Activated CD8-positive, alpha-beta memory T cell treated with anti-CD3 and anti-CD28 coated beads, Interleukin-2, amount 50 U/mL, for 1 hour (primary cell): Measurements from ENCODE around the gene MYO5B.

Experiments used
- DNase-seq: peaks from one replicate; pipeline ENCODE4 v3.0.0-alpha.2; 2020; ENCODE audit errors: extremely low read depth

MYO5B gene

DNA sequence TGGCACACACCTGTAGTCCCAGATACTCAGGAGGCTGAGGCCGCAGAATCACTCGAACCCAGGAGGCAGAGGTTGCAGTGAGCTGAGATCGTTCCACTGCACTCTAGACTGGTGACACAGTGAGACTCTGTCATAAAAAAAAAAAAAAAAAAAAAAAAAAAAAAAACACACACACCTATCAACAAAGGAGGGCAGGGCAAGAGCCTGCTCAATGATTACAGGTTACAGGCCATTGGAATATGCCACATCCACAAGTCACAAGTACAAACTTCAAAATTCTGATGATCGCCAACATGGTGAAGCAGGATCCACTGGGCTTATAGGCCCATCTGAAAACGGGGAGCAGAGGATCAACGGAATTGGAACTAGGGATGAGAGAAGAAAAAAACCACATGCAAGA, 6.3 kb downstream of the MYO5B start:
- DNase-seq, result no peak

DNA sequence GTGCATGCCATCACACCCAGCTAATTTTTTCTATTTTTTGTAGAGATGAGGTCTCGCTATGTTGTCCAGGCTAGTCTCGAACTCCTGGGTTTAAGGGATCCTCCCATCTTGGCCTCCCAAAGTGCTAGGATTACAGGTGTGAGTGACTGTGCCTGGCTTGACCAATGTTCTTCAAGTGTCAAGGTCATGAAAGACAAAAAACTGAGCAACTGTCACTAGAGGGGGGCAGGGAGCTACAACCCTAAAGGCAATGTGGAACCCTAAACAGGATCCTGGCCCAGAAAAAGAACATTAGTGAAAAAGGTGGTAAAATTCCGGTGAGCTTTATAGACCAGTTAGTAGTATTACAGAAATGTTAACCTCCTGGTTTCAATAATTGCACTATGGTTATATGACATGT, 7.3 kb downstream of the MYO5B start:
- no peak for DNase-seq

DNA sequence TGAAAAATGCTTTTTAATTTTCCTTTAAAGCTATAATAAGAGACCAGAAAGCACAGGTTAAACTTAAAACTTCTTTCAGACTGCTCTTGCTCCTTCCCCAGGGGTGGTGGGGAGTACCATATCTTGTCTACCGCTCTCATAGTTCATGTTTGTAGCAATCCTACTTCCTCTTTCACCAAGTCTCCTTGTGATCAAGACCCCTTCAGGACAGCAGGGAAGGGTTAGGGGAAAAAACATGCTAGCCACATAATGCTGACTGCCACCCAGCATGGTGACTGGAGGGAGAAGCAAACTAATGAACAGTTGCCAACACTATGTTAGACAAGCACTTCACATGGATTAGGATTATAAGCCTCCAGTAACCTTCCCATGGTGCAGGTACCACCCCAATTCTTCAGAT, 8.6 kb downstream of the MYO5B start:
- no peak for DNase-seq

DNA sequence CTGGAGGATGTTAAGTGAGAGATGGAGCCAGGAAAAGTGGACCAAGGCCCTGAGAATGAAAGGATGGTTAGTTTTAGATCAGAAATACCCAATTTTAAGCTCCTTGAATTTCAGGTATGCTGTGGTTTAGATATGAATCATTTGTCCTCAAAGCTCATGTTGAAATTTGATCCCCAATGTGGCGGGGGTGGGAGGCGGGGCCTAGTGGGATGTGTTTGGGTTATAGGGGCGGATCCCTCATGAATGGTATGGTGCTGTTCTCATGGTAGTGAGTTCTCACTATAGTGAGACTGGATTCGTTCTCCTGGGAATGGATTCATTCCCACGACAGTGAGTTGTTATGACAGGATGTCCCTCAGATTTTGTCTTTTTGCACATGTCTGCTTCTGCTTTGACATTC, 11.4 kb downstream of the MYO5B start:
- no peak for DNase-seq

DNA sequence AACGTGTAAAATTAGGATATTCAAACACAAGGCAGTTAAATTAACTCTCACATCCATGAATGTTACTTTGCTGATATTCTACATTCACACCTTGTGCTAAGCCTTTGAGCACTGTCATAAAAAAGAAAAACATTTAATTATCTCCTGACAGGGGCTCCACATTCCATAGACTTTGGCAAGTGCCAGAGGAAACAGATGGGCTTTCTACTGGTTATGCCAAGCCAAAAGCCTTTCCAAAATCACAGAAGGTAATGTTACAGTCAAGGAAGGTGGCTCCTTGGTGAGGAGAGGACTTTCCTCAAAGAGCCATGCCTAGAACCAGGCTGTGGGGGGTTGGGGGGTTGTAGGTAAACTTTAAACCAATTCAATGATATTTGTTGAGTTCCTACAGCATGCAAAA, 12.4 kb downstream of the MYO5B start:
- DNase-seq, result no peak

DNA sequence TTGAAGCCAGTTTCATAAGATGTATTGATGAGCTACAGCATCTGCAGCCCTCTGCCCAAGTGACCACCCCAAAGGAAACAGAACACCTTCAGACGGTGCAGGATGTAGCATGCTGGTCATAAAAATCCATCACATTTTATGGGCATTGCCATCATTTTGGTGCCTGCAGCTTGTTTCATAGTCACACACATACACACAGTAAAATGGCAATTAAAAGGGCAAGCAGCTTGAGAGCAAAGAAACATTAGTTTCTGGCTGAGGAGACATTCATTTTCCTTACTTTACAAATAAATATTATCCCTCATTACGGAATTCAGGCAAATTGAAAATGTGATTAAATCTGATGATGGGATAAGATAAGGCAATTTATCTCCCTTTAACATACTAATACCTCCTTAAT, 13.4 kb downstream of the MYO5B start:
- DNase-seq, result no peak

DNA sequence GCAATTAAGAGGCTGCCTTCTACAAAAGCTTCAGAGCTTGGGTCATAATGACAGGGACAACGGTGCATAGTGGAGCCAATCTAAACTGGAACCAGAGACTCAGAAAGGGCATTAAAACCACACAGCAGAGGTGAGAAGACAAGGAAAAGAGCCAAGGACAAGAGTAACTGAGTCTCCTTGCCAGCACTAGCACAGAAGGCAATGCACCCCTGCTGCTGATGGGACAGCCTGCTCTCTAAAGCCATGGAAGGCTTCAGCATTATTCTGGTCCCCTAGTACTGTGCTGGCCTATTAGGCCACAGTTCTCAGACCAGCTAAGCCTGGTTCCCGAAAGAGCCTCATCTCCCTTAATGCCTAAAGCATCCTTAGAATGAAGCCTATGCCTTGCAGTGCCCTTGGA, 15.5 kb downstream of the MYO5B start:
- DNase-seq, result no peak

DNA sequence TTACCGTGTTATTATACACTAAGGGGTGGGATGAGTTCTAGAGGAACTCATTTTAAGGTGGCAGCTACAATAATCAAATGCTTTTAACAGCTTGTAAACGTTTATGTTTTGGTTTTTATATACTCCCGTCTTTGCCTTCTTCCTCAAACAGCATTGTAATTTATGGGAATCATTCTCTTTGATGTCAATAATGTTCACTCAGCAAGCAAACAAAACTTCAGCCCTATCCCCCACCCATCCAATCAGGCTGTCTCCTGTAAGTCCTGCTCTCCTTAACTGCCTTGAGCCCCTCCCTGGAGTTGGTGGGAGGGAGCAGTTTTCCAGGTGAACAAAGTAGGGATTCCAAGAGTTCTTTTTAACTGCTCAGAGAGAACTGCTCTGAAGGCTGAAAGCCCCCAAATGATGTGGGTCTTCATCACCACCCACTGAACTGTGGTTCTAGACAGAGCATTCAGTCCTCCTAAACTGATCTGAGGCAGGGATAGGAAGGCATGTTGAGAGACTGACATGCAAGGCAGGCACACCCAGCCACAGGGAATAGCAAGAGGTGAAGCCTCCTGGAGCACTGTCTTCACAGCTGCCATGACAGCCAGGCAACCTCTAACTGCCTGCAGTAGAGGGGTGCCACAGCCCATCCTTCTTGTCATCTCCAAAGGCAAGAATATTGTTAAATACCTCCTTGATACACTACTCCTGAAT, 17.5 kb downstream of the MYO5B start:
- no peak for DNase-seq

DNA sequence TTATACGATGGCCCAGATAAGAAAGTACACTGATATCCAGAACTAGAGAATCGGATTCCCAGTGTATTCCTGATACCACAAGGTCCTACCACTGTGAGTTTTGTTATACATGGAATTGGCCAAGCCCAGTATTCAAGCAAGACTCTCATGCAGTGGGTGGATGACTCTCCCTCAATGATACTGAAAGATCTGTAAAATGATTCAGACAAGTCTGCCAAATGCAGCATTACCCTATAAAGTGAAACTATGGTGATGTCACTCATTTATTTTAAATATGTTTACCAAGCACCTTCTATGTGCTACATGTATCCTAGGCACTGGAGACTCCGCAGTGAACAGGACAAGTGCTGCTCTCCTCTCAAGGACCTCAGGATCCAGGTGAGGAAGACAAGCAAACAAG, 22.6 kb downstream of the MYO5B start:
- no peak for DNase-seq

DNA sequence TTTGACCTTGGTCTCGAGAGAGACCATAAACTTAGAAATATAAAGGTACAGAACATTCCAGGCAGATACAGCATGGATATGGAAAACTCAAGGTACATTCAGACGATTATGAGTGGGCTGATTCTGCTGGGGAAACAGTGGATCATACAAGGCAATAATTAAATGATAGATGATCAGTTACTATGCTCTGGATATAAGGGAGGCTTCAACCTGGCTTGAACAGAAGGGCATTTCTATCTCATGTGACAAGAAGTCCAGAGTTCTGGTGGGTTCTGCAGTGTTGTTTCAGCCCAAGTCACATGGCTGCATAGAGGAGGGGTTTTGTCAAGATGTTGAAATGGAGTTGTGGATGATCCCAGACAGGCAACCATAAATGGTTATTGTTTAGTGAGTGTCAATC, 23.5 kb downstream of the MYO5B start:
- no peak for DNase-seq

DNA sequence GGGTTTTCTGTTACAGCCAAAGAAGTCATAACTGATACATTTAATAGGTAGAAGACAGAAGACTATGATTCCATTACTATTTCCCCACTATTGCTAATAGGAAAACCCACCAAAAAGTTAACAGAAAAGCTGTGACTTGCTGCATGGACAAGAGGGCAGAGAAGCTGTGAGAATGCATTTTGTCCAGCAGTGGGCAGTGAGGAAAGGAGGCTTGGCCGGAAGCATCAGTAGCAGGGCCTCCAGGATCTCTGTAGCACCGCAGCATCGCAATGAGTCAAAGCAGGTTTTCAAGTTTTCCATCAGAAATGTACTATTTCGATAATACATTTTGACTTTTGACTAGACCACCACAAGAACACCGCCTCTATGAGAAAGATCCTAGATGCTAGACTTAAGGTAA, 24.9 kb downstream of the MYO5B start:
- DNase-seq, result no peak

DNA sequence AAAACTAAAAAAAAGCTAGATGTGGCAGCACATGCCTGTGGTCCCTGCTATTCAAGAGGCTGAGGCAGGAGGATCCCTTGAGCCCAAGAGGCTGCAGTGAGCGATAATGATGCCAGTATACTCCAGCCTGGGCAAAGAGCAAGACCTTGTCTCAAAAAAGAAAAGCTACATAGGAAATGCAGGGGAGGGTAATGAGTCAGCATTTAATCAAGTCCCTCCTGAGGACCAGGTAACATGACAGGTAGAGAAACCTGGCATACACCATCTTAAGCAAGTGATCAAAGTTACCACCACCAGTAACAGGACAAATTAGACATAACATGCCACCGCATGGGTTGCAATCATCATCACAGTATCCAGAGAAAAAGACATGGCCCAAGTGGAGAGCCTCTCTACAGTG, 25.8 kb downstream of the MYO5B start:
- no peak for DNase-seq

DNA sequence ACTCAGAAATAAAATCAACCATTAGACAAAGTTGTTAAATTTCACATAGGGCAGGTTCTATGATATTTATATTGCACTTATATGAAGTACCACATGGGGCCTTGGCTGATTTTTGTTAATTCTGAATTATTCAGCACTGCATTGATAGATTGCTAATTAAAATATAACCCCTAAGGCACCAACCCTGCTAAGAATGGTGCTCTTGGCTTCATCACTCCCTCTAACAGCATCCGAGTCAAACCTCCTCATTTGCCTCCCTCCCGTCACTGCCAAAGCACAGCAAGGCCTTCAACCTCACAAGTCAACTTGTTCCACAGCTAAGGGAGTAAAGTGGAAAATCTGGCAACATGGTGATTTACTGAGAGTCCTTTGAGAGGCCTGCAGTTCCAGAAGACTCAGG, 27.0 kb downstream of the MYO5B start:
- DNase-seq, result no peak

DNA sequence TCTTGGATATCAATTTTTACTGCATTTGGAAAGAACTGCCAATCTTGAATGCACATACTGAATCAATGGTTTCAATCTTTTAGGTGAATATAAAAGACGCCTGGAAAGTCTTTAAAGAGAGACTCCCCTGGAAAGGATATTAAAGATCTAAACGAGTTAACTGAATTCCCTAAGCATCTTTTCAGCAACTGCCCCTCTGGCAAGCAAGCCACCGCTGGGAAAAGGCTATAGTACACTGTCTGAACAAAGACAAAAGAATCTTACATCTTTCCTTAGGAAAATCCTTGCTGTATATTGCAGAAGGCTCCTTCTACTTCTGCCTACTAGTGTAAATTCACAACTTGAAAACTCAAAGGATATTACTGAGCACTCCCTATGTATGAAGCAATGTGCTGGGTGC, 28.0 kb downstream of the MYO5B start:
- DNase-seq, result no peak

DNA sequence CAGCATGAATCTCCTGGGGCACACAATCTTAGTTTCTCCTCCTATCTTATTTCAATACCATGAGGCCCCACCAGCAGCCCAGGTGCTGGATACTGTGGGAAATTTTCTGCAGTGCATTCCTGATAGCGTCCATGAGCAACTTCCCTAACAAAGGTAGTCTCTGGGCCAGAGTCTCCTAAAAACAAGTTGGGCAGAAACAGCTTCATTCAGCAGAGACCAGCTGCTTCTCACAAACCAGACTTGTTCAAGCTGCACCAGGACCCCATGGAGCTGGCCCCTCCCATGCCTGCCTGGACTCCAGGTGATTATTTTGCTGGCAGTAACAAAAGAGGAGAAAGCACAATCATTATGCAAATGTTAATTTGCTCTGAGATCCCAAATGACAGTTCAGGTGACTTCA, 31.4 kb downstream of the MYO5B start:
- no peak for DNase-seq

DNA sequence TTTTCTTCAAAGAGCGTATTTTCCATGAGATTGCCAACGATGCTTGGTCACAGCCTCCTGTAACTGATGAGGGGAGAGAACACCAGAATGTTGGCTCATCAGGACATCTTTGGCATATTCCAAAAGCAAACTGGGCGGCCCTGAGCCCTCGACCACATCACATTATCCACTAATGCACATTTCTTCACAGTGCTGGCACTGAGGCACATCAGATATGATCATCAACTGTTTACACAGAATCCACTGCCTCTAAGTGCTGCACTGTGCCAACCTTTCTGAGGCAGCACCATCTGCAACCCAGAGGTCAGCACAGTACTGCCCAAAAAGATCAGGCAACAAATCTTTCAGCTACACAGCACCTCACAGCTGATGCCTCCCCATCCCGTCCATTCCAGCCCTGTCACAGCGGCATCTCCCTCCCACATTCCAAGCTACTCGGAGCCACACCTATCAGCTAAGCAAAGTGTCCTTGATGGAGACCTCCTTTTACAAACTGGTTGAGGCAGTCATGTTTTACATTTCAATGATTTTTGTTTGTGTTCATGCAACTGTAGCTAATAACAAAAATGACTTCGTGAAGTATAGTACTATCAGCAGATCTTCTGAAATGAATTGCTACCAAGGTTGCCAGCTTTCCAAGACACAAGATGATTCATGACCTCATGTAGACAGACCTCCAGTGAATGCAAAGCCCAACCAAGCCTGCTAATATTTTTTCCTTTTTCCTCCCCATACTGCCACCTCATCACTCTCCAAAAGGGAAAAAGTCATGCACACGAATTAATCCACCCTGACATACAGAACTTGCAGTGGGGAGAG, 32.3 kb downstream of the MYO5B start:
- no peak for DNase-seq

DNA sequence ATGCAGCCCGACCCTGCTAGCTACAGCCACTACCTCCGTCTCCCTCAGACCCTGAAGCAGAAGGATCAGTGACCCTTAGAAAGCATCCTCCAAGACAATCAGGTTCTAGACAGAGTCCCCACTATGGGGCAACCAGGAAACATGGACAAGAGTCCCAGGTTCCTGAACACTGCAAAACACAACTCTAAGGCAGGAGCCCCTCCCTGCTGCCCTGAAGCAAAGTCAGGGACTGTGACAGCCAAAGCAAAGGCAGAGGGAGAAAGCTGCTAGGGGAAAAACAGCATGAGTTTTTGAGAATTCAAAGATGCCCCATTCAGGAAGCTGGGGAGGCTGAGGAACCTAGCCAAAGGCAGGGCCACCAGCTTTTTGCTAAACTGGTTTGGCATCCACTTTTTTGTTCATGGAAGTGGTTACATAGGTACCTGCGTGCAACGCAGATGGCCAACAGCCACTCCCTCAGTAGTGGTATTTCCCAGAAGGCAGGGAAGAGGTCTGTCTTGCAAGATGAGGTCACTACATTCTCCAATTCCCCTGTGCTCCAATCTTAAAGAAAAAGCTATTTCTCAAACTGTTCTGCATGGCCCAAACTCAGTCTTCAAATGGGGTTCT, 33.2 kb downstream of the MYO5B start:
- DNase-seq, result no peak

DNA sequence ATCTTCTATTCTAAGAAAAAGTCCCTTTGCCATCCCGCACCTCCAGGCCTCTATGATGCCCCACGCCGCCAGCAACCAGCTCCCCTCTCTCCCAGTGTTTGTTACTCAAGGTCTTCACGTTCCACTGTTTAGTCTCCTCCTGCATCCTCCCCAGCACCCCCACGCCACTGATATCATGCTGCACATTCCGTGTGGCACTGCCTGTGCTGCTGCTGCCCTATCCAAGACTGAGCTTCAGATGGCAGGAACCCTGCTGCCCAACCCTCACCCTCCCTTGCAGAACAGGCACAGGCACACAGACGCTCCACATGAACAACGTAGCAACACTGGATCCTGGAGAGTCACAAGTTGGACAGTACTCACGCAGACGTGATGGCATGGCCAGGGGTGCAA, 35.3 kb downstream of the MYO5B start:
- no peak for DNase-seq

DNA sequence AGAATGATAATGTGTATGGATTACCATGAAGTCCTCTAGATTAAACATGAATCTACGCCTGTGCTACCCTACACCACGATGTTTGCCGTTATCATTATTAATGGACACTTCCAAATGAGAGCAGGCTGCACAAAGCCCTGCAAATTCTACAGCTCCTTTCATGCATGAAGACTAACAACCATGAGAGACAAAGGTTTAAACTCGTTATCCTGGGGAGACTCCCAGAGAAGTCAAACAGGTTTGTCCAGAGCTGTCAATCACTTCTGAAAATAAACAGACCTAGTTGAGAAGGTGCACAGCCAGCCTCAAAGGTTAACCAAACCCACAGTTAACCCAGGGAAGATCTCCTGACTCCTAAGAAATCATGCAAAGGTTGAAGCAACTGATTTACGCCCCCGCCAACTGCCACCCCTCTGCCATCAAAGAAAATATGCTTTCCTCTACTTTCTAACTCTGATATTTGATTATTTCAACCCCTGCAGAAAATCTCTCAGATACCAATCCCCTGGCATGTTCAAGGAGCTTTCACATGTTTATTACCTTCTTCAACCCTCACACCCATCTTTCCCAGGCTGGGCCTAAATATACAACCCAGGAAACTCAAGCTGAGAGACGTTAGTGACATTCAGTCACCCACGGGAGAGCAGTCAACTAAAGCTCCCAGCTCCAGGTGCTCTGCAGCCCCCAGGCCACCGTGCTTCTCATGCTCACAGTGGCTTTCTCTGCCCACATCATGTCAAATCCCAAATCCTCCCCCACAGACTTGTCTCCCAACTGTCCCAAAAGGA, 35.9 kb downstream of the MYO5B start:
- no peak for DNase-seq

DNA sequence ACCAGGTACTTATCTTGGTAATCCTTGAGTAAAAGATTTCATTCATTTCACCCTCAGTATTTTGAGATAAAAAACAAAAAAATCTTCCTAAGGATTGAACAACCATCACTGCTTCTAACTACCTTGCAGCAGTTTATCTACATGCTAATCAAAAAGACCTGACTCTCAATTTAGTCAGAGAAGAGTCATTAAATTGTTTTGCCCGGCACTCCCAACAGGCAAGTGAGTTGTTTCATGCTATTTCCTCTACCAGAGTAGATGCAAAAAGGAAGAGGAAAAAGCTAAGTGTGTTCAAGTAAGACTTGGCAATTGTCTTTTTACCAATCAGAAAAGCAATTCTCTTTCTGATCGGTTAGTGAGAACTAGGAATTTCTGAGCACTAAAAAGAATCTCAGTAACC, 39.5 kb downstream of the MYO5B start:
- DNase-seq, result no peak

DNA sequence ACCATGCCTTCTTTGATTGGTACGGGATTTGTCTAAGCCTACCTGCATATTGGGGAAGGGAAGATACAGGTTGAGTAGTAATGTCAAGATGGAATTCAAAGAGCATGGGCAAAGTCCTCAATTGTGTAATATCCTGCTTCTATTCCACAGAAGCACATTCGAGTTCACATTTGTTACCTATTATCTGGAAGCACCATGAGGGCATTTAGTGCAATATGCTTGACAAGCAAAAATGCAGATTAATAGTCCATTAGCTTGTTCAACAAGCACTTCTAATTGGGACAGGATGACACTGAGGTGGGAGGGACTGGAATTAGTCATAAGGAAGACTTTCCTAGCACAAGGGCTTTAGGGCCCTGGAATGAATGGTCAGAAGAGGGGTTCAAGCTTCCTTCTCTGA, 40.5 kb downstream of the MYO5B start:
- DNase-seq, result no peak

DNA sequence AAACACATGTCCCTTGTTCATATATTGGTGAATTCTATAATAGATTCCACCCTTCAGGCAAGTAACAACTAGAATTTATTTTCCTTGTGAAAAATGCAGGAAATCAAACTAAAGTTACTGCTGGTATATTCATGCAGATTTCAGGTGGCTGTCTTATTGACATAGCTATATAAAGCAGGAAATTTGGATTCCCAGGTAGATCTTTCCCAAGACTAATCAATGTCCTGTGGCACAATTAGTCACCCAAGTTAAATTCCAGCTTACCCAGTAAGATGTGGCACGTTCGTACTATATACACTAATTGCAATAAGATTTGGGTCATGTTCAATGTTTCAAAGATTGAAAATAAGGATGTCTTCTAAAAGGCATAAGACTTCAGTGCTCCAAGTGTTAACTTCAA, 42.0 kb downstream of the MYO5B start:
- DNase-seq, result no peak
